Gastroesophageal sphincter (tissue), 3 donors: ENCODE measurements around the gene PDE8A.

Source experiments
- CTCF ChIP-seq, 4 experiments: fragments of 200-600 bp in 2 of 4; fragments of 450-650 bp in 2 of 4; sonication (generic) in 1 of 4; IDR thresholded peaks; one replicate each; pipeline ENCODE4 v1.5.1; 2017 to 2019; ENCODE audit warnings: antibody characterized with exemption in 4 of 4, mild to moderate bottlenecking in 2 of 4, moderate library complexity in 2 of 4
- EP300 ChIP-seq: sonication (generic); formaldehyde crosslinking; IDR thresholded peaks from one replicate; pipeline ENCODE4 v1.6.1; 2017; ENCODE audit warnings: antibody characterized with exemption, mild to moderate bottlenecking
- POLR2A ChIP-seq, 2 donors: fragments of 450-650 bp; IDR thresholded peaks; one replicate each; pipeline ENCODE4 v1.6.1; 2017; ENCODE audit warnings: antibody characterized with exemption in 2 of 2, mild to moderate bottlenecking in 2 of 2, moderate library complexity in 1 of 2

GRCh38 chr15:85021409-85021808 is 39.8 kb downstream of the PDE8A start:
- TF ChIP-seq POLR2A (IDR thresholded peaks at IDR 0.05) (no peak), CTCF (IDR thresholded peaks at IDR 0.05) (no peak), EP300 (no peak)
